Upper lobe of left lung (tissue), 4 donors: ENCODE data around the gene ATP2A1.

Experiments used
- CTCF ChIP-seq, 6 experiments: fragments of 450-650 bp in 4 of 6; fragments of 200-600 bp in 2 of 6; sonication (generic) in 2 of 6; IDR thresholded peaks; one replicate each; pipeline ENCODE4 v1.5.1; 2016 to 2019; ENCODE audit warnings: antibody characterized with exemption in 6 of 6
- POLR2A ChIP-seq, 4 donors: fragments of 450-650 bp; IDR thresholded peaks; one replicate each; pipeline ENCODE4 v1.5.1; 2016 to 2017; ENCODE audit warnings: antibody characterized with exemption in 4 of 4, mild to moderate bottlenecking in 2 of 4
- POLR2AphosphoS5 ChIP-seq, 2 donors: sonication (generic); formaldehyde crosslinking; IDR thresholded peaks; one replicate each; pipeline ENCODE4 v1.5.1; 2017; ENCODE audit warnings: antibody characterized with exemption in 2 of 2

- TF ChIP-seq POLR2AphosphoS5 (IDR thresholded peaks at IDR 0.05): no peak
- TF ChIP-seq POLR2A (IDR thresholded peaks at IDR 0.05): no peak
- TF ChIP-seq CTCF (IDR thresholded peaks at IDR 0.05): no peak
Observed at GRCh38 chr16:28932339-28933141, 54.3 kb downstream of the ATP2A1 start.
